H1 (cell line): ENCODE results near the gene AP1G2. TPM values are rescaled to one million over a fixed set of nuclear protein-coding genes. Genes with fewer than 3 reads are reported as not detected.

Experiments used
- polyA plus RNA-seq, 7 experiments: library from polyadenylated mRNA; depleted of rRNA in 3 of 7; stranded (reverse) in 5 of 7; unstranded in 2 of 7; fragments of >200 nt in 5 of 7; fragments of 200-250 nt in 2 of 7; gene quantifications; 1 replicate in 5 of 7; 2 replicates in 1 of 7; 4 replicates in 1 of 7; pipeline versions ENCODE4 v1.2.1 to v1.2.3, GENCODE V29; 2011 to 2013; ENCODE audit warnings: missing spikeins in 2 of 7, mixed read lengths in 2 of 7
- total RNA-seq: library from RNA; stranded (reverse); fragmentation: NEBNext Ultra II Directional; extraction: Animal tissue kit (Norgen Biotek cat#: 25700); gene quantifications from 2 replicates; pipeline ENCODE4 v1.2.1, GENCODE V29; 2021
- TF ChIP-seq, protein P1 (sequence below): fragments of 300-600 bp; sonication (generic); IDR thresholded peaks from 2 replicates; pipeline ENCODE4 v1.7.1; 2012; ENCODE audit warnings: low read length, moderate library complexity, mild to moderate bottlenecking, inconsistent platforms; ENCODE audit not compliant: insufficient replicate concordance

Gene AP1G2
- total and polyA plus RNA-seq, 2 of the 8 experiments (the other 6 are each of a cell fraction or from before 2014, with no cell fraction given): 70.9 to 134 TPM

DNA sequence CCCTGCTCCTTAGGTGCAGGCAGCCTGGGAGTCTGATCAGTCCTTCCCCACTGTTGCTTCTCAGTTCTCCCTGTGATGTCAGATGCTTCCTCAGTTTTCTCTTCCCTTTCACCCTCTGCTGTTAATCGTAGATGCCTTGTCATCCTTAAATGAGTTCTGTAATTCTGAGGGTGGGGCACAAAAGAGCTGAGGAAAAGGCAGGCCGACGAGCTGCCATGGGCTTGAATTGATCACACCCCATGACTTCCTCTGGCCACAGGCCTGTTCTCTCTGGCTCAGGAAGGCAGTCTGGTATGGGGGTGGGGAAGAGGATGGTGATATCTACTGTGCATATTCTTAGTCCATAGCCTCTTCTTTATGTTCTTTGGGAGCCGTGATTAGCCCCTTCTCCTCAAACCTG is 5.2 kb upstream of the AP1G2 start (continued):
- TF ChIP-seq, protein P1, sequence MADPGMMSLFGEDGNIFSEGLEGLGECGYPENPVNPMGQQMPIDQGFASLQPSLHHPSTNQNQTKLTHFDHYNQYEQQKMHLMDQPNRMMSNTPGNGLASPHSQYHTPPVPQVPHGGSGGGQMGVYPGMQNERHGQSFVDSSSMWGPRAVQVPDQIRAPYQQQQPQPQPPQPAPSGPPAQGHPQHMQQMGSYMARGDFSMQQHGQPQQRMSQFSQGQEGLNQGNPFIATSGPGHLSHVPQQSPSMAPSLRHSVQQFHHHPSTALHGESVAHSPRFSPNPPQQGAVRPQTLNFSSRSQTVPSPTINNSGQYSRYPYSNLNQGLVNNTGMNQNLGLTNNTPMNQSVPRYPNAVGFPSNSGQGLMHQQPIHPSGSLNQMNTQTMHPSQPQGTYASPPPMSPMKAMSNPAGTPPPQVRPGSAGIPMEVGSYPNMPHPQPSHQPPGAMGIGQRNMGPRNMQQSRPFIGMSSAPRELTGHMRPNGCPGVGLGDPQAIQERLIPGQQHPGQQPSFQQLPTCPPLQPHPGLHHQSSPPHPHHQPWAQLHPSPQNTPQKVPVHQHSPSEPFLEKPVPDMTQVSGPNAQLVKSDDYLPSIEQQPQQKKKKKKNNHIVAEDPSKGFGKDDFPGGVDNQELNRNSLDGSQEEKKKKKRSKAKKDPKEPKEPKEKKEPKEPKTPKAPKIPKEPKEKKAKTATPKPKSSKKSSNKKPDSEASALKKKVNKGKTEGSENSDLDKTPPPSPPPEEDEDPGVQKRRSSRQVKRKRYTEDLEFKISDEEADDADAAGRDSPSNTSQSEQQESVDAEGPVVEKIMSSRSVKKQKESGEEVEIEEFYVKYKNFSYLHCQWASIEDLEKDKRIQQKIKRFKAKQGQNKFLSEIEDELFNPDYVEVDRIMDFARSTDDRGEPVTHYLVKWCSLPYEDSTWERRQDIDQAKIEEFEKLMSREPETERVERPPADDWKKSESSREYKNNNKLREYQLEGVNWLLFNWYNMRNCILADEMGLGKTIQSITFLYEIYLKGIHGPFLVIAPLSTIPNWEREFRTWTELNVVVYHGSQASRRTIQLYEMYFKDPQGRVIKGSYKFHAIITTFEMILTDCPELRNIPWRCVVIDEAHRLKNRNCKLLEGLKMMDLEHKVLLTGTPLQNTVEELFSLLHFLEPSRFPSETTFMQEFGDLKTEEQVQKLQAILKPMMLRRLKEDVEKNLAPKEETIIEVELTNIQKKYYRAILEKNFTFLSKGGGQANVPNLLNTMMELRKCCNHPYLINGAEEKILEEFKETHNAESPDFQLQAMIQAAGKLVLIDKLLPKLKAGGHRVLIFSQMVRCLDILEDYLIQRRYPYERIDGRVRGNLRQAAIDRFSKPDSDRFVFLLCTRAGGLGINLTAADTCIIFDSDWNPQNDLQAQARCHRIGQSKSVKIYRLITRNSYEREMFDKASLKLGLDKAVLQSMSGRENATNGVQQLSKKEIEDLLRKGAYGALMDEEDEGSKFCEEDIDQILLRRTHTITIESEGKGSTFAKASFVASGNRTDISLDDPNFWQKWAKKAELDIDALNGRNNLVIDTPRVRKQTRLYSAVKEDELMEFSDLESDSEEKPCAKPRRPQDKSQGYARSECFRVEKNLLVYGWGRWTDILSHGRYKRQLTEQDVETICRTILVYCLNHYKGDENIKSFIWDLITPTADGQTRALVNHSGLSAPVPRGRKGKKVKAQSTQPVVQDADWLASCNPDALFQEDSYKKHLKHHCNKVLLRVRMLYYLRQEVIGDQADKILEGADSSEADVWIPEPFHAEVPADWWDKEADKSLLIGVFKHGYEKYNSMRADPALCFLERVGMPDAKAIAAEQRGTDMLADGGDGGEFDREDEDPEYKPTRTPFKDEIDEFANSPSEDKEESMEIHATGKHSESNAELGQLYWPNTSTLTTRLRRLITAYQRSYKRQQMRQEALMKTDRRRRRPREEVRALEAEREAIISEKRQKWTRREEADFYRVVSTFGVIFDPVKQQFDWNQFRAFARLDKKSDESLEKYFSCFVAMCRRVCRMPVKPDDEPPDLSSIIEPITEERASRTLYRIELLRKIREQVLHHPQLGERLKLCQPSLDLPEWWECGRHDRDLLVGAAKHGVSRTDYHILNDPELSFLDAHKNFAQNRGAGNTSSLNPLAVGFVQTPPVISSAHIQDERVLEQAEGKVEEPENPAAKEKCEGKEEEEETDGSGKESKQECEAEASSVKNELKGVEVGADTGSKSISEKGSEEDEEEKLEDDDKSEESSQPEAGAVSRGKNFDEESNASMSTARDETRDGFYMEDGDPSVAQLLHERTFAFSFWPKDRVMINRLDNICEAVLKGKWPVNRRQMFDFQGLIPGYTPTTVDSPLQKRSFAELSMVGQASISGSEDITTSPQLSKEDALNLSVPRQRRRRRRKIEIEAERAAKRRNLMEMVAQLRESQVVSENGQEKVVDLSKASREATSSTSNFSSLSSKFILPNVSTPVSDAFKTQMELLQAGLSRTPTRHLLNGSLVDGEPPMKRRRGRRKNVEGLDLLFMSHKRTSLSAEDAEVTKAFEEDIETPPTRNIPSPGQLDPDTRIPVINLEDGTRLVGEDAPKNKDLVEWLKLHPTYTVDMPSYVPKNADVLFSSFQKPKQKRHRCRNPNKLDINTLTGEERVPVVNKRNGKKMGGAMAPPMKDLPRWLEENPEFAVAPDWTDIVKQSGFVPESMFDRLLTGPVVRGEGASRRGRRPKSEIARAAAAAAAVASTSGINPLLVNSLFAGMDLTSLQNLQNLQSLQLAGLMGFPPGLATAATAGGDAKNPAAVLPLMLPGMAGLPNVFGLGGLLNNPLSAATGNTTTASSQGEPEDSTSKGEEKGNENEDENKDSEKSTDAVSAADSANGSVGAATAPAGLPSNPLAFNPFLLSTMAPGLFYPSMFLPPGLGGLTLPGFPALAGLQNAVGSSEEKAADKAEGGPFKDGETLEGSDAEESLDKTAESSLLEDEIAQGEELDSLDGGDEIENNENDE: no peak
